ENCODE results near the gene FMN1. TPM values are rescaled to one million over a fixed set of nuclear protein-coding genes. Genes with fewer than 3 reads are reported as not detected.

The FMN1 gene
- total and polyA plus RNA-seq, 2 of the 13 experiments (the other 11 are each of a cell fraction or from before 2014, with no cell fraction given), result 0.20 to 0.60 TPM

GRCh38 chr15:32718227-32718820 lies 476.2 kb downstream of the FMN1 start:
- Histone ChIP-seq H3K9ac (ENCODE audit: insufficient read depth, low read depth, low read length) (no peak overlapping the region), H3K79me2 (ENCODE audit: insufficient read depth, low read length) (no peaks in the 10 kb centered on the region), H2AFZ (ENCODE audit: low read length) (no peak overlapping the region), H4K20me1 (ENCODE audit: insufficient read depth, low read length) (no peaks in the 10 kb centered on the region), H3K27ac (ENCODE audit: extremely low read length, insufficient read depth, low read length) (no peak overlapping the region), H3K27me3 (ENCODE audit: control insufficient read depth in 1 of 2, insufficient read depth in 2 of 2, low read length in 2 of 2) (peaks cover 12 to 60% of the 10 kb centered on the region in 2 experiments), H3K4me1 (ENCODE audit: insufficient read depth, low read length) (peaks cover 21% of the 10 kb centered on the region), H3K36me3 (replicated peaks in 1 of 2; ENCODE audit: control insufficient read depth in 1 of 2, insufficient read depth in 2 of 2, low read length in 2 of 2) (no peaks in the 10 kb centered on the region), H3K4me3 (replicated peaks in 1 of 3; ENCODE audit: insufficient read depth in 1 of 3, low read depth in 2 of 3, low read length in 3 of 3) (peak overlapping the region; percentile 33 to 68 (median 33)), H3K4me2 (ENCODE audit: low read depth, low read length) (peak overlapping the region; percentile 66), H3K9me3 (ENCODE audit: low read length) (no peaks in the 10 kb centered on the region)
- intact Hi-C loops (cut with micrococcal nuclease; ENCODE audit: unreplicated experiment) (loop anchor here (5.0 kb wide), 1 partner anchor 41 kb away; no protein-coding TSS in a partner anchor), in situ Hi-C loops (cut with HindIII; ENCODE audit: extremely low pct_ligation_motif_present, low pct_unique_long_range_greater_than_20kb) (loop anchor here (5.0 kb wide), 1 partner anchor 46 kb away; no protein-coding TSS in a partner anchor)
- ATAC-seq, result peak; percentile 88
- DNase-seq (ENCODE audit: low spot score), result no peak
- WGBS (ENCODE audit: low lambda C conversion rate), result 36% methylated on average over 14 of the region's 60 CpGs
- FAIRE-seq, result no peak
- POLR2A ChIA-PET, result no interaction called here
- BruUV-seq (replicated peaks), result no TSS peak
- CTCF ChIA-PET (ENCODE audit: low intra/inter-chr PET ratio, low total read pairs), result no interaction called here
- TF ChIP-seq EEA1 (CRISPR knock-in tag; IDR thresholded peaks at IDR 0.05; ENCODE audit: borderline replicate concordance), result no peak
- TF ChIP-seq GABPA (IDR thresholded peaks at IDR 0.05; ENCODE audit: low read depth, low read length), result no peak
- no peak for TF ChIP-seq GABPA (CRISPR knock-in tag; IDR thresholded peaks at IDR 0.05; ENCODE audit: low read depth)
- 0 out of 2 replicates have a peak, but pooled peaks have one; percentile 20 for TF ChIP-seq SALL1 (CRISPR knock-in tag; IDR thresholded peaks at IDR 0.05)
- TF ChIP-seq ZNF33B (CRISPR knock-in tag; IDR thresholded peaks at IDR 0.05), result no peak
- TF ChIP-seq HMG20B (CRISPR knock-in tag; conservative IDR thresholded peaks at IDR 0.05), result no peak
- no peak for TF ChIP-seq ZNF747 (CRISPR knock-in tag; IDR thresholded peaks at IDR 0.05; ENCODE audit: borderline replicate concordance)
- TF ChIP-seq HNF4A (CRISPR knock-in tag; IDR thresholded peaks at IDR 0.05), result peak; percentile 50
- TF ChIP-seq SRY (CRISPR knock-in tag; IDR thresholded peaks at IDR 0.05), result 0 out of 2 replicates have a peak, but pooled peaks have one; percentile 29
- TF ChIP-seq PHF8 (CRISPR knock-in tag; IDR thresholded peaks at IDR 0.05), result 0 out of 2 replicates have a peak, but pooled peaks have one; percentile 16
- TF ChIP-seq ZNF619 (CRISPR knock-in tag; IDR thresholded peaks at IDR 0.05), result no peak
- no peak for TF ChIP-seq KLF11 (CRISPR knock-in tag; IDR thresholded peaks at IDR 0.05)
- TF ChIP-seq PHF21A (CRISPR knock-in tag; IDR thresholded peaks at IDR 0.05), result peak; percentile 21; the same call in 1 of the 2 replicates
- peak; percentile 45; the same call in 1 of the 2 replicates for TF ChIP-seq MYPOP (CRISPR knock-in tag; IDR thresholded peaks at IDR 0.05)
- no peak for TF ChIP-seq ZNF576 (CRISPR knock-in tag; IDR thresholded peaks at IDR 0.05)
- TF ChIP-seq, protein P1, sequence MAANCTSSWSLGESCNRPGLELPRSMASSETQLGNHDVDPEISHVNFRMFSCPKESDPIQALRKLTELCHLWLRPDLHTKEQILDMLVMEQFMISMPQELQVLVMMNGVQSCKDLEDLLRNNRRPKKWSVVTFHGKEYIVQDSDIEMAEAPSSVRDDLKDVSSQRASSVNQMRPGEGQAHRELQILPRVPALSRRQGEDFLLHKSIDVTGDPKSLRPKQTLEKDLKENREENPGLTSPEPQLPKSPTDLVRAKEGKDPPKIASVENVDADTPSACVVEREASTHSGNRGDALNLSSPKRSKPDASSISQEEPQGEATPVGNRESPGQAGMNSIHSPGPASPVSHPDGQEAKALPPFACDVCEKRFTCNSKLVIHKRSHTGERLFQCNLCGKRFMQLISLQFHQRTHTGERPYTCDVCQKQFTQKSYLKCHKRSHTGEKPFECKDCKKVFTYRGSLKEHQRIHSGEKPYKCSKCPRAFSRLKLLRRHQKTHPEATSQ (CRISPR knock-in tag; IDR thresholded peaks at IDR 0.05; ENCODE audit: borderline replicate concordance), result no peak
- TF ChIP-seq, protein P2, sequence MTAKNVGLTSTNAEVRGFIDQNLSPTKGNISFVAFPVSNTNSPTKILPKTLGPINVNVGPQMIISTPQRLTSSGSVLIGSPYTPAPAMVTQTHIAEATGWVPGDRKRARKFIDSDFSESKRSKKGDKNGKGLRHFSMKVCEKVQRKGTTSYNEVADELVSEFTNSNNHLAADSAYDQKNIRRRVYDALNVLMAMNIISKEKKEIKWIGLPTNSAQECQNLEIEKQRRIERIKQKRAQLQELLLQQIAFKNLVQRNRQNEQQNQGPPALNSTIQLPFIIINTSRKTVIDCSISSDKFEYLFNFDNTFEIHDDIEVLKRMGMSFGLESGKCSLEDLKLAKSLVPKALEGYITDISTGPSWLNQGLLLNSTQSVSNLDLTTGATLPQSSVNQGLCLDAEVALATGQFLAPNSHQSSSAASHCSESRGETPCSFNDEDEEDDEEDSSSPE (CRISPR knock-in tag; IDR thresholded peaks at IDR 0.05), result 0 out of 2 replicates have a peak, but pooled peaks have one; percentile 22
- peak; percentile 96 for TF ChIP-seq ZNF800 (CRISPR knock-in tag; IDR thresholded peaks at IDR 0.05)
- TF ChIP-seq MYNN (CRISPR knock-in tag; IDR thresholded peaks at IDR 0.05; ENCODE audit: low read depth), result no peak
- no peak for TF ChIP-seq NKX3-1 (CRISPR knock-in tag; IDR thresholded peaks at IDR 0.05)

Data from HepG2 (cell line).